ENCODE data around the gene LMF1.

The LMF1 gene

GRCh38 chr16:927406-927805, 43.4 kb downstream of the LMF1 start:
- no peak for DNase-seq

GRCh38 chr16:926715-927114, 44.1 kb downstream of the LMF1 start:
- DNase-seq = no peak

GRCh38 chr16:924806-925205, 46.0 kb downstream of the LMF1 start:
- no peak for DNase-seq

GRCh38 chr16:924063-924462, 46.7 kb downstream of the LMF1 start:
- no peak for DNase-seq

GRCh38 chr16:923184-923583, 47.6 kb downstream of the LMF1 start:
- DNase-seq = no peak

GRCh38 chr16:922051-922450, 48.7 kb downstream of the LMF1 start:
- DNase-seq = no peak

GRCh38 chr16:921321-921905, 49.4 kb downstream of the LMF1 start:
- DNase-seq = no peak

- no peak for DNase-seq
Measured at GRCh38 chr16:920717-921116, 50.1 kb downstream of the LMF1 start.

- DNase-seq = no peak
Measured at GRCh38 chr16:920051-920681, 50.6 kb downstream of the LMF1 start.

- DNase-seq = no peak
Measured at GRCh38 chr16:919658-920050, 51.1 kb downstream of the LMF1 start.

GRCh38 chr16:918741-919657, 51.8 kb downstream of the LMF1 start:
- no peak for DNase-seq

GRCh38 chr16:918068-918467, 52.7 kb downstream of the LMF1 start:
- DNase-seq = no peak

- no peak for DNase-seq
Measured at GRCh38 chr16:917591-918061, 53.2 kb downstream of the LMF1 start.

GRCh38 chr16:916035-916799, 54.6 kb downstream of the LMF1 start:
- no peak for DNase-seq

GRCh38 chr16:915546-915945, 55.2 kb downstream of the LMF1 start:
- DNase-seq = no peak

- no peak for DNase-seq
Measured at GRCh38 chr16:914440-914839, 56.3 kb downstream of the LMF1 start.

GRCh38 chr16:913817-914439, 56.9 kb downstream of the LMF1 start:
- no peak for DNase-seq

- DNase-seq = no peak
Measured at GRCh38 chr16:912684-913613, 57.8 kb downstream of the LMF1 start.

GRCh38 chr16:912322-912683, 58.5 kb downstream of the LMF1 start:
- no peak for DNase-seq

- no peak for DNase-seq
Measured at GRCh38 chr16:911604-912321, 59.0 kb downstream of the LMF1 start.

GRCh38 chr16:911101-911500, 59.7 kb downstream of the LMF1 start:
- no peak for DNase-seq
